ENCODE data around the gene YDJC.

YDJC gene

GRCh38 chr22:21594865-21595452 lies 34.9 kb downstream of the YDJC start:
- Mint-ChIP-seq H3K27ac (no peak overlapping the region), H3K27me3 (ENCODE audit: low read depth) (no peaks in the 10 kb centered on the region), H3K4me1 (peaks cover 7% of the 10 kb centered on the region), H3K9me3 (no peaks in the 10 kb centered on the region), H3K36me3 (ENCODE audit: low read depth) (peaks cover 51% of the 10 kb centered on the region), H3K4me3 (no peak overlapping the region)
- TF ChIP-seq CTCF (IDR thresholded peaks at IDR 0.05; ENCODE audit: unreplicated experiment in 3 of 3), result no peak

- no peaks in the 10 kb centered on the region for H3K9me3 Mint-ChIP-seq
Observed at GRCh38 chr22:21593406-21594232, 36.2 kb downstream of the YDJC start.

GRCh38 chr22:21592422-21592821 lies 37.4 kb downstream of the YDJC start:
- no peaks in the 10 kb centered on the region for H3K9me3 Mint-ChIP-seq
- H3K4me1 Mint-ChIP-seq, result peaks cover 20% of the 10 kb centered on the region
- TF ChIP-seq CTCF (IDR thresholded peaks at IDR 0.05; ENCODE audit: unreplicated experiment in 3 of 3), result no peak
- no peaks in the 10 kb centered on the region for H3K27me3 Mint-ChIP-seq (ENCODE audit: low read depth)
- no peak overlapping the region for H3K4me3 Mint-ChIP-seq
- peaks cover 48% of the 10 kb centered on the region for H3K36me3 Mint-ChIP-seq (ENCODE audit: low read depth)
- H3K27ac Mint-ChIP-seq, result no peak overlapping the region

More at GRCh38 chr22:21593406-21594232, 36.2 kb downstream of the YDJC start:
- H3K27ac Mint-ChIP-seq, result no peak overlapping the region
- TF ChIP-seq CTCF (IDR thresholded peaks at IDR 0.05; ENCODE audit: unreplicated experiment in 3 of 3), result peak in 1 of 3 experiments; percentile 16
- H3K4me1 Mint-ChIP-seq, result peaks cover 11% of the 10 kb centered on the region
- peaks cover 45% of the 10 kb centered on the region for H3K36me3 Mint-ChIP-seq (ENCODE audit: low read depth)
- no peaks in the 10 kb centered on the region for H3K27me3 Mint-ChIP-seq (ENCODE audit: low read depth)
- no peak overlapping the region for H3K4me3 Mint-ChIP-seq

- TF ChIP-seq CTCF (IDR thresholded peaks at IDR 0.05; ENCODE audit: unreplicated experiment in 3 of 3), result no peak
- peaks cover 21% of the 10 kb centered on the region for H3K4me1 Mint-ChIP-seq
- no peaks in the 10 kb centered on the region for H3K27me3 Mint-ChIP-seq (ENCODE audit: low read depth)
- peaks cover 47% of the 10 kb centered on the region for H3K36me3 Mint-ChIP-seq (ENCODE audit: low read depth)
- H3K9me3 Mint-ChIP-seq, result no peaks in the 10 kb centered on the region
- H3K4me3 Mint-ChIP-seq, result no peak overlapping the region
- no peak overlapping the region for H3K27ac Mint-ChIP-seq
Observed at GRCh38 chr22:21591695-21592094, 38.1 kb downstream of the YDJC start.

- TF ChIP-seq CTCF (IDR thresholded peaks at IDR 0.05; ENCODE audit: unreplicated experiment in 3 of 3), result no peak
- Mint-ChIP-seq H3K4me3 (no peak overlapping the region), H3K4me1 (peaks cover 21% of the 10 kb centered on the region), H3K27me3 (ENCODE audit: low read depth) (no peaks in the 10 kb centered on the region), H3K9me3 (no peaks in the 10 kb centered on the region), H3K27ac (no peak overlapping the region), H3K36me3 (ENCODE audit: low read depth) (peaks cover 44% of the 10 kb centered on the region)
Observed at GRCh38 chr22:21590809-21591641, 38.8 kb downstream of the YDJC start.
